Raji (cell line): ENCODE data around the gene AKR7A2.
"Not testable (repeated sequence)": the region's sequence is repeated elsewhere in the genome, so short reads cannot be mapped to it uniquely, and the experiment has no call there.

Source experiments
- POLR2A ChIP-seq: IDR thresholded peaks from 2 replicates; pipeline ENCODE4 v1.6.1; 2011; ENCODE audit warnings: low read depth, low read length, control low read depth; ENCODE audit not compliant: insufficient read depth

AKR7A2 gene

DNA sequence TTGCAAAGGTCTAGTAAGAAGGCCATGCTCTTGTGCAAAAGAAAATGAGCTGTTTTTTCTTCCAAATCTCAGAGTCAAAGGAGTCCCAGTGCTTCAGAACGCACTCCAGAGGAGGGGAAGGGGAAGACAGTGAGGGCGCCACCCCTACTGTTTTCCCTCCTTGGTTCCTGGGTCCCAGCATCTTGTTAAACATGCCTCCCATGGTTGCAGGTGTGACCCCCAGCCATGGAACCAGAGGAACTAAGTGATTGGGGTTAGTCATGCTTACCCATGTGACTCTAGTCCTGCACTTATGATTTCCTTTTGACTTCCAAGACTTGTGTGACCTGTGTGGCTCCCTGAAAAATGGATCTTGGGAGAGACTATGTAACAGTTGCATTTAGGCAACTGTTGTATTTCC lies 17.3 kb downstream of the AKR7A2 start:
- TF ChIP-seq POLR2A, result no peak

DNA sequence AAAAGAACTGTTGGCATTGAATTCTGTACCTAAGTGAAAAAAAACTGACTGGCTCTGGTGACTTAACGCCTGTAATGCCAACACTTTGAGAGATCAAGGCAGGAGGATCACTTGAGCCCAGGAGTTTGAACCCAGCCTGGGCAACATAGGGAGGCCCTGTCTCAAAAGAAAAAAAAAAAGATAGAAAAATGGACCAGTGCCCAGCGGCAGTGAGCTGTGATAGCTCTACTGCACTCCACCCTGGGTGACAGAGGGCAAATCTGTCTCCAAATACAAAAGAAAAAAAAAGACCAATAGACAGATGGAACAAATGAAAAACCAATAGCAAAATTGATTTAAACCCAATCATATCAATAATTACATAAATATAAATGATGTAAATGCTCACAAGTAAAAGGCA lies 22.7 kb downstream of the AKR7A2 start:
- no peak for TF ChIP-seq POLR2A

GRCh38 chr1:19288324-19289241 lies 23.4 kb downstream of the AKR7A2 start, which contains the start of gene AKR7A3:
Gene AKR7A3 (minus strand): TSS chr1:19288770. CDS start chr1:19288709, 61 bp downstream.
- TF ChIP-seq POLR2A, result not testable (repeated sequence)

- no peak for TF ChIP-seq POLR2A
These were observed 24.3 kb downstream of the AKR7A2 start for GRCh38 chr1:19287436-19288185.

DNA sequence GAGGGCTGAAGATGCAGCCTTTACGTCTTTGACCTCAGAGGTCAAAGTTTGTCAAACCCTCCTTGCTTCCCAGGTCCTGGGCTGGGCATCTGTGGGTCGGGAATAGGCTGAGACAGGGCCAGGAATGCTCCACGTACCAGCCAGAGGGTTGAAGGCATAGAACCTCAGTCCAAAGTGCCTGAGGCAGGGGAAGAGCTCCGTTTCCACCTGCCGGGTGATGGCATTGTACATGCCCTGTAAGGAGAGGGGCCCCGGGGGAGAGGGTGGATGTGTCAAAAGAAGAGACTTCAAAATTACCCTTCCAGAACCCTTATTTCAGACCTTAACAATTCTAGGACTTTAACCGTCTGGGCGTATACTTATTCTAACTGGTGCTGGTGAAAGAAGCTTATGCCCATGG lies 27.1 kb downstream of the AKR7A2 start:
- no peak for TF ChIP-seq POLR2A

GRCh38 chr1:19283891-19284290 lies 28.1 kb downstream of the AKR7A2 start:
- no peak for TF ChIP-seq POLR2A

DNA sequence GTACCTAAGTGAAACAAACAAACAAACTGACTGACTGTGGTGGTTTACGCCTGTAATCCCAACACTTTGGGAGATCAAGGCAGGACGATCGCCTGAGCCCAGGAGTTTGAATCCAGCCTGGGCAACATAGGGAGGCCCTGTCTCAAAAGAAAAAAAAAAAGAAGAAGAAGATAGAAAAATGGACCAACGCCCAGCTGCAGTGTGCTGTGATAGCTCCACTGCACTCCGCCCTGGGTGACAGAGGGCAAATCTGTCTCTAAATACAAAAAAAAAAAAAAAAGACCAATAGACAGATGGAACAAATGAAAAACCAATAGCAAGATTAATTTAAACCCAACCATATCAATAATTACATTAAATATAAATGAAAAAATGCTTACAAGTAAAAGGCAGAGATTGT lies 37.3 kb downstream of the AKR7A2 start:
- no peak for TF ChIP-seq POLR2A

DNA sequence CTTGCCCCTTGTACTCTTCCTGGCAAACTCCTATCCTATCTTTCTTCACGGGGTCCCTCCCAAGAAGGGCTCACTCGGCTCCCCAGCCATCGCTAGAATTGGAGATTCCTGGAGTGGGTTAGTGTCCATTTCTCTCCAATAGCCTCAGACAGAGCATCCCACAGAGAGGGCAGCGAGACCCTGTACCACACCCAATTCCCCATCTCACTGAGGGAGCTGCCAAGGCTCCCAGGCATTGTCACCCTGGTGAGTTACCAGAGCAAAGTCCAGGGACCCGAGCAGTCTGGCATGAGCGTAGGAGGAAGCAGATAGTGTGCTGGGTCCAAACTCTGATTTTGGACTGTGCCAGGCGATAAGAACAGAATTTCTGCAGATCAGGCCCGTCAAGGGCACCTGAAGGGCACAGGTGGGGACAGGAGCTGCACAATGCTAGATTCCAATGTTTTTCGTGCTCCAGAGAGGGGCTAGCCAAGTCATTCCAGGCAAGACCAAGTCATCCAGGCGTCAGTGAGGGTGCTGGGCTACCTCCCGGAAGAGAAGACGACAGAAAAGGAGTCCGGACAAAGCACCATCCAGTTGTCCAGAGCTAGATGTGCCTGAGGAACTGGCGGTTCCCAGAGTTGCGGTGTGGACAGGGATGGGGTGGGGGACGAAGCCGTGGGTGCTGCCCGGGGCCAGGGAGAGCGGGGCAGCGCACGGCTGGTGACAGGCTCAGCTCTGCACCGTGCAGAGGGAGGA lies 38.7 kb downstream of the AKR7A2 start:
- TF ChIP-seq POLR2A, result no peak

DNA sequence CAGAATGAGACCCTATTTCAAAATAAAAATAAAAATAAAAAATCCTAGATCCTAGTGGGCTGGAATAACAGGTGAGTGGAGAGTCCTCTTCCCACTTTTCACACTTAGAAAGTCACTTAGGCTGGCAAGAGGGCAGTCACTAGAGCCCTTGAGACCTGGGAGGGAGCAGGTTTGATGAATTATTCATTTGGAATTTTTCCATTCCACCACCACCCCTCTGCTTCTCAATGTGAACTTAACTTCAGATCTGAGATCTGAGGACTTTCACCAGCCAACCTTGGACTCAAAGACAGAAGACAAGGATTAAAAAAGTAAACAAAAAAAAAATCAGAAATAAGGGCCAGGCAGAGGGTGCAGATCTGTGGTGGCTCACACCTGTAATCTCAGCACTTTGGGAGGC lies 39.9 kb downstream of the AKR7A2 start:
- no peak for TF ChIP-seq POLR2A

DNA sequence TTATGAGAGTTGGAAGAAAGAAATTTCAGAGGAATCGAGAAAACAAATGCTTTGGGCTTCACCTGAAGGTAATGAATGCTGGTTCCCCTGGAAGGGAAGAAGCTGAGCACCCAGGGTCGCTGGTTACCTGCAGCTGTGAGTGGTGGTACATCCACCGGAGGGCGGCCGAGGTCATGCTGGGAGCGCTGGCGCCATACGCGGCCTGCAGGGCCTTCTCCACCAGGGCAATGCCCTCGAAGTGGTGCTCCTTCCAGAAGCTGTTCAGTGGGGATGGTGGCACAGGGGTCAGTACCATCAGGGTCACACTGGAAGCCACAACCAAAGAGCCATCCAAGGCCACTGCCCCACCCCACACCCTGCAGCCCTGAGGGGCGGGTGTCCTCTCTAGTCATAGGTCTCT lies 43.5 kb downstream of the AKR7A2 start:
- TF ChIP-seq POLR2A, result no peak

DNA sequence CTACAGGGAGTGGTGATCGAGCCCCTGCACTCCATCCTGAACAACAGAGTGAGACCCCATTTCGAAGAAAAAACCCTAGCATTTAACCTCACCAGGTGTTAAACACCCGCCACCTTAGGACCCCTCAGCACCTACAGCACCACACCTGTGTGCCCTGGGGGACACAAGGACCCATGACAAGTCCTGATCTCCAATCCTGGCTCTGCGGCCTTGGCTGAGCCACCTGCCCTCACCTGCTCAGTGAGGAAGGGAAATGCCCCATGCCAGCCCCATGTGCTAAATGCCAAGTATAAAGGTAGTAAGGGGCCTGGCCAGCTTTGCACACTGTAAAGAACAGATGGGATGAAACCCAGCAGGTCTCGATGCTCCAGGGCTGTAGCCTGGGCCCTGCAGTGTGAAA lies 49.2 kb downstream of the AKR7A2 start:
- no peak for TF ChIP-seq POLR2A

- no peak for TF ChIP-seq POLR2A
These were observed 49.9 kb downstream of the AKR7A2 start for GRCh38 chr1:19262047-19262446.

DNA sequence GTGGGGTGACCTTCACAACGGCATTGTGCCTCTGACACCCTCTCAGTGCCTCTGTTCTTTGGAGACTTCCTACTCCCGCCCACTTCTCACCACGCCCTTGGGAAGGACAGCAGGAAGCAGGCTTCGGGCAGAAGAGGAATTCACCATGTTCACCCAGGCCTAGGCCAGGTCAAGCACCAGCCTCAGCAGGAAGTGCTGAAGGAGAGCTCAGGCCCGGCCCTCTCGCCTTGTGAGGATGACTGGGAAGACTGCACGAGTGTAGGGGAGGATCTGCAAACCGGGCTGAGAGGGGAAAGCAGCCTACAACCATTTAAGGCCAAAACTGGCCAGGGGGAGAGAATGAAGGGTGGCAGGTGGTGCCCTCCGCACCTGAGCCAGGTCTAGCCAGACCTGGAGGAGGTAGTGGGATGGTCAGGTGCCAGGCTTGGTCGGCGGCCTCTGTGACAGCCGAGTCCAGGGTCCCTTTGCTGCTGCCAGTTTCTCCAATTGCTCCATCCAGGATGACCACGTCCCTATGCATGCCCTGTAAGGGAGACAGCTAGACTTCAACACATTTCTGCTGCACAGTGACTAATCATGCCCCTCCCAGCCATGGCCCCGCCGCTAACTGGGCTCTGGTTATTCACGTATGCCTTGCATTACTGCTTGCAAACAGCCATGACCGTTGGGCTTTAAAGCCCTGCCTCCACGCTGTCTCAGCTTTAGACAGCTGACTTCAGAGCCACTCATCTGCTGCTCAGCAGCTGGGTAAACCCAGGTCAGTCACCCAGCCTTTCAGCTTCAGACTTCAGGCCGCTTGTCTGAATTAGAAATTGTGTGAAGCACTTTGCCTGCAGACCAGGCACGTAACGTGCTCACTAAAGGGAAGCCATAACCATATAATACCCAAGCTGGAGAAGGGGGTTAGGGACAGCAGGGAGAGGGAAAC lies 51.5 kb downstream of the AKR7A2 start:
- TF ChIP-seq POLR2A, result no peak

DNA sequence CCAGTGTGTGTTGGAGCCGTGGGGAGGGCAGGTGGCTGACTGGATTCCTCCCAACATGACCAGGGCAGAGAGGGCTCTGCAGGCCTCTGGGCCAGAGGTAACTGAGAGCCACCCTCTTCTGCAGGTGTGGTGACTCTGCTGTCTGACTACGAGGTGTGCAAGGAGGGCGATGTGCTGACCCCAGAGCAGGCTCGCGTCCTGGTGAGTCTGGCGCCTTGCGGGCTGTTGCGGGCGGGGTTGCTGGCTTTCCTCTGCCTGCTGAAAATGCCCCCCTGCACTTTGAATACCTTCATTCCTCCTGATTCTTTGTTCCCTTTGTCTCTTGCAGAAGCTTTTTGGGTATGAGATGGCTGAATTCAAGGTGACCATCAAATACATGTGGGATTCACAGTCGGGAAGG lies 53.6 kb downstream of the AKR7A2 start:
- no peak for TF ChIP-seq POLR2A
